ENCODE results near the gene TSGA10IP. TPM values are rescaled to one million over a fixed set of nuclear protein-coding genes. Genes with fewer than 3 reads are reported as not detected.

Gene TSGA10IP
- total RNA-seq, 4 donors from 2014 or later, result not detected

DNA sequence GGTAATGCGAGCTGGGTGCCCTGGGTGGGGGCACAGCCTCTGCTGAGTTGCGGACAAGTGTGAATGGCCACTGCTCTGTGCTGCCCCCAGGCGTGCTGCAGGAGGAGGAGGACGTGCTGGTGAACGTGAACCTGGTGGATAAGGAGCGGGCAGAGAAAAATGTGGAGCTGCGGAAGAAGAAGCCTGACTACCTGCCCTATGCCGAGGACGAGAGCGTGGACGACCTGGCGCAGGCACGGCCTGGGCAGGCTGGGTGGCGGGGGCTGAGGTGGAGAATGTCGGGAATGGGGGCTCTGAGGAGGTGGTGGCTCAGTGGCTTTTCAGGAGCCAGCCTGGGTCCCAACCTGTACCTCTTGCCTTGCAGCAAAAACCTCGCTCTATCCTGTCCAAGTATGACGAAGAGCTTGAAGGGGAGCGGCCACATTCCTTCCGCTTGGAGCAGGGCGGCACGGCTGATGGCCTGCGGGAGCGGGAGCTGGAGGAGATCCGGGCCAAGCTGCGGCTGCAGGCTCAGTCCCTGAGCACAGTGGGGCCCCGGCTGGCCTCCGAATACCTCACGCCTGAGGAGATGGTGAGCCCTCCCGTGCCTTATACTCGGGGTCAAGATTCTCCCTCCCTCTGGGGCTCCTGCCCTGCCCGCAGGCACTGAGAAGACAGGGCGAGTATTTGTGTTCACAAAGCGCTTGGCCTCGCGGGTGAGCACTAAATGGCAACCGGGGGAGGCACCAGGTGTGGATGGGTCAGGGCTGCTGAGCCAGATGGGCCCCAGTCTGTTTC lies 20.9 kb downstream of the TSGA10IP start:
- no peak overlapping the region for H3K27ac ChIP-seq
- no peak for ATAC-seq
- no peak overlapping the region for H3K4me3 ChIP-seq
- peaks cover 0 to 72% of the 10 kb centered on the region in 2 donors for H3K36me3 ChIP-seq
- no peaks in the 10 kb centered on the region for H3K9me3 ChIP-seq
- WGBS, 2 donors (ENCODE audit: low coverage in 1 of 2), result 76 to 89% methylated on average over 6 to 9 of the region's 36 CpGs
- H3K4me1 ChIP-seq, result peaks cover 10 to 27% (median 19%) of the 10 kb centered on the region in 3 donors
- TF ChIP-seq POLR2A (IDR thresholded peaks at IDR 0.05), result no peak
- no peak for TF ChIP-seq EP300 (IDR thresholded peaks at IDR 0.05)
- TF ChIP-seq, protein P1, sequence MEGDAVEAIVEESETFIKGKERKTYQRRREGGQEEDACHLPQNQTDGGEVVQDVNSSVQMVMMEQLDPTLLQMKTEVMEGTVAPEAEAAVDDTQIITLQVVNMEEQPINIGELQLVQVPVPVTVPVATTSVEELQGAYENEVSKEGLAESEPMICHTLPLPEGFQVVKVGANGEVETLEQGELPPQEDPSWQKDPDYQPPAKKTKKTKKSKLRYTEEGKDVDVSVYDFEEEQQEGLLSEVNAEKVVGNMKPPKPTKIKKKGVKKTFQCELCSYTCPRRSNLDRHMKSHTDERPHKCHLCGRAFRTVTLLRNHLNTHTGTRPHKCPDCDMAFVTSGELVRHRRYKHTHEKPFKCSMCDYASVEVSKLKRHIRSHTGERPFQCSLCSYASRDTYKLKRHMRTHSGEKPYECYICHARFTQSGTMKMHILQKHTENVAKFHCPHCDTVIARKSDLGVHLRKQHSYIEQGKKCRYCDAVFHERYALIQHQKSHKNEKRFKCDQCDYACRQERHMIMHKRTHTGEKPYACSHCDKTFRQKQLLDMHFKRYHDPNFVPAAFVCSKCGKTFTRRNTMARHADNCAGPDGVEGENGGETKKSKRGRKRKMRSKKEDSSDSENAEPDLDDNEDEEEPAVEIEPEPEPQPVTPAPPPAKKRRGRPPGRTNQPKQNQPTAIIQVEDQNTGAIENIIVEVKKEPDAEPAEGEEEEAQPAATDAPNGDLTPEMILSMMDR (IDR thresholded peaks at IDR 0.05), result no peak
- no peak for TF ChIP-seq POLR2AphosphoS5 (IDR thresholded peaks at IDR 0.05)
- no peaks in the 10 kb centered on the region for H3K27me3 ChIP-seq

DNA sequence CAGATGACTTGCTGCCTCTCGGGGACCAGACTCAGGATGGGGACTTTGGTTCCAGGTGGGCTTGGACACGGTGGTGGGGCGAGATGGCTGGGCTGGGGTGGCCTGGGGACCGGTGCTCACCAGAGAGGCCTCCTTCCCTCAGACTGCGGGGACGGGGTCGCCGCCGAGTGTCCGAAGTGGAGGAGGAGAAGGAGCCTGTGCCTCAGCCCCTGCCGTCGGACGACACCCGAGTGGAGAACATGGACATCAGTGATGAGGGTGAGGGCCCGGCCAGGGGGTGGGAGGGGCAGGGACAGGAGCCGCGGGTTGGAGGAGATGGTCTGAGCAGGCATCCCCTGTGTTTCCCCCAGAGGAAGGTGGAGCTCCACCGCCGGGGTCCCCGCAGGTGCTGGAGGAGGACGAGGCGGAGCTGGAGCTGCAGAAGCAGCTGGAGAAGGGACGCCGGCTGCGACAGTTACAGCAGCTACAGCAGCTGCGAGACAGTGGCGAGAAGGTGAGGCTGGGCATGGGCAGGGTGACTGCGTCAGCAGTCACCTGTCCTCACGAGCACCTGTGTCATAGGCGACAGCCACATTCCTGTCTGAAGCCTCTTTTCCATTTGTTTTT lies 22.2 kb downstream of the TSGA10IP start:
- no peak for ATAC-seq
- H3K36me3 ChIP-seq, result peaks cover 0 to 80% of the 10 kb centered on the region in 2 donors

DNA sequence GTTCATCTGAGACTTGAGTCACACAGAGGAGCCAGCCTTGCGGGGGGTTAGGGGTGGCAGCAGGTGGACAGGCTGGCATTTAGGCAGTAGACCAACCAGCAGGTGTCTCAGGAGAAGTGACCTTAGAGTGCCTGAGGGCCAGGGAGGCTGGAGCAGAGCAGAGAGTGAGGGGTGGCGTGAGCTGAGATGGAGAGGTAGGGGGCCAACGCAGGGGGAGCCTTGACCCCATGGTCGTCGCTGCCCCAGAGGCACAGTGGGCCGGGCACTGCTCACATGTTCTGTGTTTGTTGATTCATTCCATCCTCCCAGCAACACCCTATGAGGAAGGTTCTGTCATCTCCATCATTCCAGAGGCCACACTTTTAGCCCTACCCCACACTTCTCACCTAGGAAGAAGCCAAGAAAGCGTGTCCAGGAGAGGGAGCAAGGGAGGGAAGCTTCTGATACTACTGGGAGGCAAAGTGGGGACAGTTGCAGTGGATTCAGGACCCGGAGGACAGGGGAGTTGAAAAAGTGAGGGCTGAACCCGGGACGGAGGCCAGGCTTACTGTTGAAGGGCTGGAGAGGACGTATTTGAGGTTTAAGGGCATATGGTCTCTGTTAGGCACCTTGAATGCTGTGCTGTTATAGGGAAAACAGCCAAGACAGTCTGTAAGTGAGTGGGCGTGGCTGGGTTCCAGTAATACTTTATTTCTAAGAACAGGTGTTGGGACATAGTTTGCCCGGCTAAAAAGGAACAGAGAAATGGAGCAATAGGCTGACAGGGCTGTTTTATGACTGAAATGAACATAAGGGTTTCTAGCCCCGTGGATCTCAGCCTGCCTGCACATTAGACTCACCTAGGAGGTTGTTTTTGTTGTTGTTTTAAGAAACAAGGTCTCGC lies 23.6 kb downstream of the TSGA10IP start:
- no peak overlapping the region for H3K27ac ChIP-seq
- no peak for ATAC-seq
- 77 to 82% methylated on average over 9 to 10 of the region's 15 CpGs for WGBS, 2 donors (ENCODE audit: low coverage in 1 of 2)

More for the DNA sequence above, 22.2 kb downstream of the TSGA10IP start:
- WGBS, 2 donors (ENCODE audit: low coverage in 1 of 2), result 86 to 87% methylated on average over 7 to 16 of the region's 30 CpGs
- H3K9me3 ChIP-seq, result no peaks in the 10 kb centered on the region
- H3K4me3 ChIP-seq, result no peak overlapping the region
- H3K27me3 ChIP-seq, result no peaks in the 10 kb centered on the region
- H3K4me1 ChIP-seq, result peaks cover 9 to 21% (median 16%) of the 10 kb centered on the region in 3 donors
- TF ChIP-seq, protein P1 (IDR thresholded peaks at IDR 0.05), result no peak
- no peak for TF ChIP-seq POLR2AphosphoS5 (IDR thresholded peaks at IDR 0.05)
- no peak for TF ChIP-seq POLR2A (IDR thresholded peaks at IDR 0.05)
- TF ChIP-seq EP300 (IDR thresholded peaks at IDR 0.05), result no peak
- no peak overlapping the region for H3K27ac ChIP-seq

DNA sequence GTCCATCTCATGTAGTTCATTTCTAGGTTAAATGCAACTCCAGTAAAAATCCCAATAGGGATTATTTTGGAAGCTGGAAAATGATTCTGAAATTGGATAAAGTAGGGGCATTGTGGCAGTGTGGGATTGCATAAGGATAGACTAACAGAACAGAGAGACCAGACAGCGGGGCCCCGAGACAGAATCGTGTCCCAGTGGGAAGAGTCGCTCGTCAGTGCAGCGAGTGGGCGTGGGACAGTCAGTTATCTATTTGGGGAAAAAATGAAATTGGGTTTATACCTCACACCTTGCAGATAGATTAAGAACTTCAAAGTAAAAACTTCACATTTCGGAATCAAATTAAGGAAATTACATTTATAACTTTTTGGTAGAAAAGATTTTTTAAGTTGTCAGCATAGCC lies 26.8 kb downstream of the TSGA10IP start:
- no peak for TF ChIP-seq EP300 (IDR thresholded peaks at IDR 0.05)
- TF ChIP-seq POLR2AphosphoS5 (IDR thresholded peaks at IDR 0.05), result no peak
- TF ChIP-seq POLR2A (IDR thresholded peaks at IDR 0.05), result no peak
- TF ChIP-seq, protein P1 (IDR thresholded peaks at IDR 0.05), result no peak
- Histone ChIP-seq H3K4me3 (no peak overlapping the region), H3K4me1 (no peaks in the 10 kb centered on the region), H3K36me3 (peaks cover 0 to 79% of the 10 kb centered on the region in 2 donors), H3K9me3 (no peaks in the 10 kb centered on the region), H3K27ac (no peak overlapping the region), H3K27me3 (no peaks in the 10 kb centered on the region)
- WGBS, 2 donors (ENCODE audit: low coverage in 1 of 2), result 89 to 95% methylated on average over 7 to 8 of the region's 8 CpGs
- ATAC-seq, result no peak

More for the DNA sequence above, 23.6 kb downstream of the TSGA10IP start:
- TF ChIP-seq, protein P1 (IDR thresholded peaks at IDR 0.05), result no peak
- TF ChIP-seq POLR2AphosphoS5 (IDR thresholded peaks at IDR 0.05) (no peak), POLR2A (IDR thresholded peaks at IDR 0.05) (no peak), EP300 (IDR thresholded peaks at IDR 0.05) (no peak)
- H3K36me3 ChIP-seq, result peaks cover 0 to 90% of the 10 kb centered on the region in 2 donors
- peaks cover 0 to 7% (median 1%) of the 10 kb centered on the region in 3 donors for H3K4me1 ChIP-seq
- no peak overlapping the region for H3K4me3 ChIP-seq
- no peaks in the 10 kb centered on the region for H3K9me3 ChIP-seq
- H3K27me3 ChIP-seq, result no peaks in the 10 kb centered on the region

Measured in gastroesophageal sphincter (tissue), 4 donors.